GM18505 (cell line): Measurements from ENCODE around the gene MYO6.

ENCODE experiments used
- ATAC-seq: cut with Tn5 transposase; IDR thresholded peaks from one replicate; pipeline ENCODE4 v1.9.1; 2021; ENCODE audit not compliant: unreplicated experiment
- POLR2A ChIP-seq: IDR thresholded peaks from 4 replicates; pipeline ENCODE4 v1.6.1; 2011; ENCODE audit warnings: borderline replicate concordance; ENCODE audit not compliant: insufficient read depth, insufficient read length; ENCODE audit errors: extremely low read depth

Gene MYO6

GRCh38 chr6:75824160-75824559 lies 75.1 kb downstream of the MYO6 start:
- no peak for TF ChIP-seq POLR2A
- peak; percentile 58 for ATAC-seq

- no peak for ATAC-seq
- no peak for TF ChIP-seq POLR2A
These were observed 78.1 kb downstream of the MYO6 start for GRCh38 chr6:75827163-75827562.

- TF ChIP-seq POLR2A, result no peak
- ATAC-seq, result peak; percentile 74
These were observed 82.2 kb downstream of the MYO6 start for GRCh38 chr6:75830959-75831885.

- TF ChIP-seq POLR2A, result no peak
- no peak for ATAC-seq
These were observed 85.4 kb downstream of the MYO6 start for GRCh38 chr6:75834447-75834846.

- ATAC-seq, result no peak
- no peak for TF ChIP-seq POLR2A
These were observed 93.2 kb downstream of the MYO6 start for GRCh38 chr6:75842191-75842590.

- no peak for TF ChIP-seq POLR2A
- no peak for ATAC-seq
These were observed 93.7 kb downstream of the MYO6 start for GRCh38 chr6:75842732-75843131.

GRCh38 chr6:75843396-75843795 lies 94.4 kb downstream of the MYO6 start:
- no peak for ATAC-seq
- TF ChIP-seq POLR2A, result no peak

- no peak for ATAC-seq
- no peak for TF ChIP-seq POLR2A
These were observed 99.2 kb downstream of the MYO6 start for GRCh38 chr6:75848274-75848673.

- ATAC-seq, result no peak
- TF ChIP-seq POLR2A, result no peak
These were observed 100.4 kb downstream of the MYO6 start for GRCh38 chr6:75849329-75850025.

- ATAC-seq, result no peak
- TF ChIP-seq POLR2A, result no peak
These were observed 101.2 kb downstream of the MYO6 start for GRCh38 chr6:75850026-75850833.

- ATAC-seq, result no peak
- TF ChIP-seq POLR2A, result no peak
These were observed 103.7 kb downstream of the MYO6 start for GRCh38 chr6:75852721-75853120.

GRCh38 chr6:75853806-75854205 lies 104.8 kb downstream of the MYO6 start:
- ATAC-seq, result no peak
- no peak for TF ChIP-seq POLR2A

GRCh38 chr6:75855052-75855451 lies 106.0 kb downstream of the MYO6 start:
- TF ChIP-seq POLR2A, result no peak
- no peak for ATAC-seq

- no peak for ATAC-seq
- no peak for TF ChIP-seq POLR2A
These were observed 107.9 kb downstream of the MYO6 start for GRCh38 chr6:75856902-75857301.

- ATAC-seq, result no peak
- no peak for TF ChIP-seq POLR2A
These were observed 114.0 kb downstream of the MYO6 start for GRCh38 chr6:75863001-75863400.
